HS-5 (cell line): ENCODE results near the gene DCLK2.

ENCODE experiments used
- DNase-seq: peaks from one replicate; pipeline ENCODE4 v3.0.0-alpha.2; 2012; ENCODE audit warnings: low read depth

DCLK2 gene

DNA sequence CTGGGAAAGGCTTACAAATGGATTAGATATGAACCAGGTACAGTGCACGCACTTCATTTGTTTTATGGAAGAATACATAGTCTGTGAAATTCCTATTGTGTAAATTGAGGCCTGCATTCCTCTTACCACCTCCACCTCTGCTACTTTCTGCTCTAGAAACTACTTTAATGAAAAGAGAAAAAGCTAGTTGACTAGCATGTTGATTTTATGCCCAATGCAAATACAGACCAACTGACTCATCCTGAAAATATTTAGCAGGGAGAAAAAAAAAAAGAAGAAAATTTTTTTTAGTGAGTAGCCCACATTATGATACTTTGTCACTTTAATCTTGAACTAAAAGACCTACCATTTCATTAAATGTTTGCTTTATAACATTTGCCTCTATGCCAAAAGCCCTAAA, 41.2 kb downstream of the DCLK2 start:
- no peak for DNase-seq

DNA sequence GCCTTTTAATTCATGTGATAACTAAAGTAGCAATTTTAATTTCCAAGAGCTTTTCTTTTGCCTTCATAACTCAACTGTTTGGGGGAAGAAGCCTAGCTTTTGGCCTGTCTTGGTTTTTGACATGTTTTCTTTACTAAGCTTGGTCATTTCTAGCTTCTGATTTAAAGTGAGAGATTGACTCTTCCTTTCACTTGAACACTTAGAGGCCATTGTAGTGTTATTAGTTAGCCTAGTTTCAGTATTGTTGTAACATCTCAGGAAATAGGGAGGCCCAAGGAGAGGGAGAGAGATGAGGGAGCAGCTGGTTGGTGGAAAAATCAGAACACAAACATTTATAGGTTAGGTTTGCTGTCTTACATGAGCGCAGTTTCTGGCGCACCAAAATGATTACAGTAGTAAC, 44.8 kb downstream of the DCLK2 start:
- DNase-seq: no peak

DNA sequence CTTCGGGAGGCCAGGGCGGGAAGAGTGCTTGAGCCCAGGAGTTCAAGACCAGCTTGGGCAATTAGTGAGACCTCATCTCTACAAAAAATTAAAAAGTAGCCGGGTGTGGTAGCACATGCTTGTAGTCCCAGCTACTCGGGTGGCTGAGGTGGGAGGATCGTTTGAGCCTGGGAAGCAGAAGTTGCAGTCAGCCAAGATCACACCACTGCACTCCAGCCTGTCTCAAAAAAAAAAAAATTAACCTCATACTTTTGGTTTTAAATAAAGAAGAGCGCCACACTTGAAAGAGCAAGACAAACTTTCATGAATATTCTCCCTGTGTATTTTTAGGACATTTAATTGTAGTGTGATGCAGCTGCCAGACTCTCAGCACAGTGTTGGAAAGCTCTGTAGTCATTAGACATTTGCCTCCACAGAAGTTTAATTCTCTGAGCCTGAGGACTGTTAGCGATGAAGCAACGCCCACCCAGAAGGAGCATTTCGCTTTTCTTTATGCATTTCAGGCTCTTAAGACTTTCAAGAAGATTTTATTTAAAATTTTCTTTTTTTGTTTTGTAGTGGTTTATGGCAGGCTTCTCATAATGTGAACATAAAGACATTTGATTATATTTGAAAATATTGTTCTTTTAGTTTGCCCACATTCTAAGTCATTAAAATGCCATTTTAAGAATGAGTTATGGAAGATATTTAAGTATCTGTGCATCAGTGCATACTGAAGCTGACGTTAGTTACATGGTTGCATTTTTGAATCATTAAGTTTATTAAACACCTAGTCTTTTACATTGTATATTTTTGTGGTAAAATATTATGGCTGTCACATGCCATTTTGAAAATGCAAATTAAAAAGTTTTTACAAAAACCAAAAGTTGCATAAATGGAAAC, 45.8 kb downstream of the DCLK2 start:
- no peak for DNase-seq

- no peak for DNase-seq
Measured at GRCh38 chr4:150126201-150126863, 48.1 kb downstream of the DCLK2 start.

DNA sequence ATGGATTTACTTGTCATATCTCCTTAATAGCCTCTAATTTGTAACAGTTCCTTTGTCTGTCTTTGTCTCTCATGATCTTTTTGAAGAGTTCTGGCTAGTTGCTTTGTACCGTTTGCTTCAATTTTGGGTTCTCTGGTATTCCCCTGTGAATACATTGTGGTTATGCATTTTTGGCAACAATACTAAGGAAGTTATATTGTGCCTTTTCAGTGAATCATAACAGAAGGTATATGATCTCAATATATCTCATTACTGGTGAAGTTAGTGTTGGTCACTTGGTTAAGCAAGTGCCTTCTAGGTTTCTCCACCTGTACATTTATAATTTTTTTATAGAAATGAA, 48.6 kb downstream of the DCLK2 start:
- peak; percentile 71 for DNase-seq

DNA sequence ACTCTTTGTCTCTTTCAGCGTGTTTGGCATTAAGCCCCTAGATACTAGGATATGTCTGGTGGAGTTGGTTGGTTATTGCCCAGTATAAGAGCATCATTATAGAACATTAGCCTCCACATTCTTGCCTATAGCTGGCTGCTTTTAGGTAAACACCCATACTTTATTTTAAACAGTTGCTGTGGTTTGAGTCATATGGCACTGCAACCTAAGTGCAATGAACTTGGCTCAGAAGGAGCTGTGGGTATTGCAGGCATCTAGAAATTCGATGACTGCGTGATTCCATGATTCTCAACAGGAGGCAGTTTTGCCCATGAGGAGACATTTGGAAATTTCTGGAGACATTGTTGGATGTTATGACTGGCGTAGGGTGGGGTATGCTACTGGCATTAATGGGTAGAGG, 49.5 kb downstream of the DCLK2 start:
- DNase-seq: no peak

DNA sequence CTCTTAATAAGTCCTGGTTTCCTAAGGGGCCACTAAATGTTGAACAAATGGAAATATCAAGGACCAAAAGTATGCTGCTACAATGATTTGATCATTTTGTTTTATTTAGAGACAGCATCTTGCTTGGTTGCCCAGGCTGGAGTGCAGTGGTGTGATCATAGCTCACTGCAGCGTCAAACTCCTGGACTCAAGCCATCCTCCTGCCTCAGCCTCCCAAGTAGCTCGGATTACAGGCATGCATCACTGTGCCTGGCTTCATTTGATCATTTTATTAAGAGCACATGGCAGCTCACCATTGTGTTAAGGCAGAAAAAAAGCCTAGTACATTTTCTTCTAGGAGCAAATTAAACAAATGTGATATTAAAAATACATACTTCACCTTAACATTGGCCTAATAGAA, 52.7 kb downstream of the DCLK2 start:
- DNase-seq: no peak

GRCh38 chr4:150131581-150132228, 53.5 kb downstream of the DCLK2 start:
- DNase-seq: no peak

DNA sequence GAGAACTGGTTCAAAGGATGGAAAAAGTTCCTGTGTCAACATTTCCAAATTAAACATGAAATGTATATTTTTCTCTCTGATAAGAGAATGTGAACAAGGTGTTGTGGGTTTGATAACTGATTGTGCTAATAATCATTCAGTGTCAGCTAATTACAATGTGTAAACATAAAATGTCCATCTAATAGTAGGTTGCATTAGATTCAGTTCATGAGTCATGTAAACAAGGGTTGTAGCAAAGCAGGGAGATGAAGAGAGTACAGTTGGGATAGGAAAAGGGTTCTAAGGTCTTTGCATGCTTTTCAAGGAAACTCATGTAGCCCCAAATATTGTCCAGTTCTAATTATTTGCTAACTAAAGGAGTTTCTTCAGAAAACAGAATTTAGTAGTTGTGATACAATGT, 55.4 kb downstream of the DCLK2 start:
- DNase-seq: no peak

DNA sequence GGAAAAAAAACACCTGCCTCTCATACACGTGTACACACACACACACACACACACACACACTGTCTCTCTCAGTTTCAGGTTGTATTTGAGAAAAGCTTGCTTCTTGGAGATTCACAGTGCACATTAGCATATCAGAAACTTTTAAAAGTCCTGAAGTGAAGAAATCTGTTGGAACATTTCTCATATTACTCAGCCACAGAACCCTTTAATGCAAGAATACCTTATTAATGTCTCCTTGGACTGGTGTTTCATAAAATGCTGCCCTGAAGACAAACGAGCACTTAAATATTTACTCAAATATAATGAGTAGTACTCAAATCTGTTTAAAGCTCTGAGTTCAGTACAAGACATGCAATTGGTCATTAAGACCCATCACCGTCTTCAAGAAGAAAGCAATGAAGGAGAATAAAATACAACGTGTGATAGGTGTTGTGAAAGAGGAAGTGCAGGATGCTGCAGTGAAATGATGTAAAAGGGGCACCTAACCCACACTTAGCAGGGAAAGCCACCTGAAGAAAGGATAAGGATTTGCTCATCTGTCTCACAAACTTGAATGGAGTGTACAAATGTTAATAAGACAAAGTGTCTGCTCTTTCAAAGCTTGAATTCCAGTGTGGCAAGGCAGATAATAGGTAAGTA, 57.0 kb downstream of the DCLK2 start:
- DNase-seq: no peak

DNA sequence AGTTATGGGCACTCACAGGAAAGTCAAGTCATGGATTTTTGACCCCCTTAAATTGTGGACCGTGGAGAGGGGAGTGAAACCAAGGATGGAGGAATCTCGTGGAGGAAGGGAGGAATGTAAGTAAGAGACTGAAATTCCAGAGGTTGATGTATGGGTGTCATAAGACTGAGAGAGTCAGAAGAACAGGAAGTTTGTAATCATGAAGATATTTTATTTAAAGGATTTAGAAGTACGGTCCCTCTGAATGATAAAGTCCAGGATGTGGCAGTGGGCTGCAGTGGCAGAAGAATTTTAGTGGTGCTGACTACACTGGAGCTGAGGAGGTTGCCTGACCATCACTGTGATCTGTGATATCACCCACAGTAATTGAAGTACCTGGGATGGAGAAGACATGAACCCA, 57.8 kb downstream of the DCLK2 start:
- no peak for DNase-seq

DNA sequence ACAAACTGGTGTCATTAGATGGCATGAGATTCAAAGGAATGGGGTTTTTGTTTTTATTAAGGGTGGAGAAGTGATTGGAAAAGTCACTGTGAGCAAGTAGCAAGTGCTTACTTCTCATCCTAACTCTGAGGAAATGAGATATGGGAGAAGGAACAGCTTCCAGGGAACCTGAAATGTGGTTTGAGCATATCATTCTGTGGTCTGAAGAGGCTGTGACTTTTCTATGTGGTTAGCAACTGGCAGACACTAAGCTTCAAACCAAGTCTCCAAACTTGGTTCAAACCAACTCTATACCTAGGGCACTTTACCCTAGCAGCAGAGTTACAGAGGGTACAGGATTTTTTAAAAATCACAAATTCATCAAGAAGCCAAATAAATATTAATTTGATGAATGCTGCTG, 58.2 kb downstream of the DCLK2 start:
- no peak for DNase-seq

DNA sequence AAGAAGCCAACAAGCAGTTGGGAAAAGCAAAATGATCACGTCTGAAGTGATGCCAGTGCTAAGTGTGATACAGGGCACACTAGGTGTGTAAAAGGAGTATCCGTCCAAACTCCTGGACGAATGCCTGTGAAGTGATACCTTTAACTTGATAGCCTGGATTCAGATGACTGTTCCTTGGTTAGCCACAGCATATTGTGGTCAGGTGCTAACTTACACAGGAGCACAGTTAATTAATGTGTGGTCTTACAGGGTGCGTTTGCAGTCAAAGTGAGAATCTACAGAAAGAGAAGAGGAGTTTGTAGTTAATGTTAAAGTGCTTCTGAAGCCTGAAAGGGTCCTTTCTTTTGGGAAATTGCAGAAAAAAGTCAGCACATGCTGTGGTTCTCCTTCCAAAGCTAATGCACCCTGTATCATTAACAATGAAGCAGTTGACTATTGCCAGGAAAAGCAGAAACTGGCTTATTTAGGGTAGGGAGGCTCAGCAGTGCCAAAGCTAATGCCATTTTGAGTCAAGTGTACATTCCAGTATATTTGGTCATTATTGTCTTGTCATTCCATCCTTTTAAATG, 61.1 kb downstream of the DCLK2 start:
- no peak for DNase-seq

GRCh38 chr4:150140774-150141400, 62.6 kb downstream of the DCLK2 start:
- peak; percentile 65 for DNase-seq

DNA sequence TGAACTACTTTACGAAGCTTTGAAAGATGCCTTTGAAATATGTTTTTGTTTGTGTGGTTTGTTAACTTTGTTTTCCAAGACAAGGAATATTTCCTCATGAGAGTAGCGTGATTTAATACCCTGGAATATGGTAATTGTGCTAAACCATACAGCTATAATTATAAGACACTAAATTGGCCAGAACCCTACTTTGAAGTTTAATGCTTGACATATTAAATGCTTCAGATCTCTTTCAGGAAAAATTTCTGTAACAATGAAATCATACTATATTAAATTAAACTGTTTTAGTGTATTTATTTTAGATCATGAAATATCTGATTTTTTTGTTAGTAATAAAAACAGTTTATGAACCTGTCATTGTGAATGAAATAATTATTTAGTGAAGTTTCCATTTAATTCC, 63.5 kb downstream of the DCLK2 start:
- no peak for DNase-seq

- no peak for DNase-seq
Measured at GRCh38 chr4:150142831-150143230, 64.6 kb downstream of the DCLK2 start.

GRCh38 chr4:150145090-150145945, 67.1 kb downstream of the DCLK2 start:
- no peak for DNase-seq

DNA sequence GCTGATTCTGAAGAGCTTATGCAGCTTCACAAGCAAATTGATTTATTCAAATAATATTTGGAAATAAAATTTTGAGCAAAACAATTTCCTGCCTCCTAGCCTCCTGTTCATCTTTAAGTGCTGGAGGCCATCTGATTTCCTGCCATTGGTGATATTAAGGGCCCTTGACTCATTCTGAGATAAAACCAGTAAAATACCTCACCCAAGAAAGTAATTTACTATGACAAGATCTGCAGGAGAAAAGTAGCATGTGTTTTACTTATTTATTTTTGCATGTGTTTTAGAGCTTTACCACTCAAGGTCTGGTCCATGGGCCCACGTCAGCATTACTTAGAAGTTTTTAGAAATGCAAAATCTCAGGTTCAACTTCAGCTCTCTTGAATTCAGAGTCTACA, 67.7 kb downstream of the DCLK2 start:
- DNase-seq: no peak

DNA sequence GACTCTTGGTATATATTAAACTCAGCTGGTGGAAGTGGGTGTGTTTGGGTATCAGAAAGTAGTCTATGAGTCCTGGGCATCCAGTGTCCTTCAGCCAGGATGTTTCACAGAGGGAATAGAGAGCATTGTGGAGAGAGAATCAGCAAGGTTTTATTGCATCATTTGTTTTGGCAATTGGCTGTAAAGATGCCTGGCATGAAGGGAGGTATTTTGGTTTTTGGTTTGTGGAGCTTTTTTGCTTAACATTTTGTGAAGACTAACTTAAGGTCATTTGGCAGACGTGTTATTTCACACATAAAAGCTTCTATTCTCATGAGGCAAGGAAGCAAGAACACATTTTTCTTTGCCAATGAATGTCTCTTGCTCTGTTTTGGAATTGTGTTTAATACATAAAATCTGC, 71.1 kb downstream of the DCLK2 start:
- no peak for DNase-seq

- DNase-seq: no peak
Measured at GRCh38 chr4:150150629-150151062, 72.4 kb downstream of the DCLK2 start.

- no peak for DNase-seq
Measured at GRCh38 chr4:150152766-150153165, 74.5 kb downstream of the DCLK2 start.
